K562 (cell line): ENCODE measurements around the gene COL5A1. TPM values are rescaled to one million over a fixed set of nuclear protein-coding genes. Genes with fewer than 3 reads are reported as not detected.

ENCODE experiments used
- ATAC-seq: fragments of 200-7000 bp; cut with Tn5 transposase; 3 replicates; pipeline ENCODE4 v1.9.1; 2020; ENCODE audit warnings: moderate library complexity
- BruUV-seq: library from RNA; stranded (reverse); fragments of 400-500 nt; replicated peaks from 2 replicates; lab custom pipeline; 2021; lab: Mats Ljungman, UMichigan
- CTCF ChIA-PET: fragments of 300-600 bp; formaldehyde crosslinking; extraction: SDS; loops from one replicate; lab custom pipeline; 2021; ENCODE audit warnings: low intra/inter-chr PET ratio; lab: Yijun Ruan, JAX
- POLR2A ChIA-PET: fragments of 300-600, 350-650 bp; sonication (Branson Sonifier 250); formaldehyde crosslinking; extraction: SDS; loops from one replicate; lab custom pipeline; 2021; ENCODE audit warnings: antibody characterized with exemption, inconsistent platforms; lab: Yijun Ruan, JAX
- DNase-seq, 4 experiments: peaks; one replicate each; pipeline versions ENCODE4 v3.0.0 to v3.0.0-alpha.2; 2011 to 2018; ENCODE audit warnings: low spot score in 3 of 4, mixed read lengths in 3 of 4; ENCODE audit errors: extremely low read depth in 1 of 4
- FAIRE-seq: peaks from 2 replicates; lab custom pipeline; 2011; peaks lifted over from hg19 to GRCh38; lab: Jason Lieb, UNC
- H2AFZ ChIP-seq: 2 replicates; pipeline ENCODE4 v1.6.0; 2011; ENCODE audit warnings: low read depth, low read length, control low read depth, inconsistent platforms
- H3K27ac ChIP-seq: fragments of 200-600 bp; 3 replicates; pipeline ENCODE4 v1.8.0; 2011; ENCODE audit warnings: low read depth, mild to moderate bottlenecking, control low read depth, inconsistent platforms, low read length, moderate library complexity, mixed read lengths; ENCODE audit errors: extremely low read depth
- H3K27me3 ChIP-seq, 2 experiments: fragments of 300-600 bp in 1 of 2; 2 replicates in 1 of 2; 3 replicates in 1 of 2; pipeline versions ENCODE4 v1.6.0 to v1.8.0; 2011; ENCODE audit warnings: inconsistent platforms in 2 of 2, low read length in 2 of 2, mild to moderate bottlenecking in 1 of 2, mixed read lengths in 1 of 2, moderate library complexity in 1 of 2; ENCODE audit not compliant: control insufficient read depth in 2 of 2, insufficient read depth in 2 of 2
- H3K36me3 ChIP-seq: fragments of 300-600 bp; 3 replicates; pipeline ENCODE4 v1.8.0; 2011; ENCODE audit warnings: mild to moderate bottlenecking, low read length, inconsistent platforms; ENCODE audit not compliant: control insufficient read depth, insufficient read depth
- H3K4me1 ChIP-seq, 2 experiments: fragments of 200-600 bp in 1 of 2; replicated peaks in 1 of 2; 2 replicates in 1 of 2; 3 replicates in 1 of 2; pipeline versions ENCODE4 v1.5.1 to v1.8.0; 2011; ENCODE audit warnings: inconsistent platforms in 2 of 2, low read length in 2 of 2, mild to moderate bottlenecking in 1 of 2, mixed read lengths in 1 of 2, moderate library complexity in 1 of 2; ENCODE audit not compliant: control insufficient read depth in 2 of 2, insufficient read depth in 2 of 2
- H3K4me2 ChIP-seq: 2 replicates; pipeline ENCODE4 v1.6.1; 2011; ENCODE audit warnings: low read length, control low read depth, inconsistent platforms, mixed read lengths; ENCODE audit not compliant: insufficient read depth
- H3K4me3 ChIP-seq: fragments of 200-600 bp; sonication (generic), shearing (Covaris generic); 2 replicates; pipeline ENCODE4 v1.5.1; 2016; ENCODE audit warnings: control low read depth, inconsistent platforms
- H3K79me2 ChIP-seq: fragments of 200-600 bp; 3 replicates; pipeline ENCODE4 v1.8.0; 2011; ENCODE audit warnings: low read length, inconsistent platforms; ENCODE audit not compliant: control insufficient read depth, insufficient read depth
- H3K9ac ChIP-seq, 2 experiments: 2 replicates each; pipeline versions ENCODE4 v1.6.0 to v1.6.1; 2011; ENCODE audit warnings: low read depth in 2 of 2, low read length in 2 of 2, control low read depth in 1 of 2, inconsistent platforms in 1 of 2, mild to moderate bottlenecking in 1 of 2, mixed read lengths in 1 of 2; ENCODE audit not compliant: insufficient read depth in 1 of 2
- H3K9me1 ChIP-seq: one replicate; pipeline ENCODE4 v1.6.0; 2011; ENCODE audit warnings: inconsistent platforms, mild to moderate bottlenecking, low read length, moderate library complexity; ENCODE audit not compliant: control insufficient read depth, insufficient read depth
- H3K9me3 ChIP-seq: replicated peaks from 2 replicates; pipeline ENCODE4 v1.5.1; 2011; ENCODE audit warnings: low read depth, low read length, inconsistent platforms; ENCODE audit not compliant: control insufficient read depth, insufficient read depth
- H4K20me1 ChIP-seq: replicated peaks from 2 replicates; pipeline ENCODE4 v1.6.1; 2011; ENCODE audit warnings: low read length, inconsistent platforms, mixed read lengths; ENCODE audit not compliant: control insufficient read depth, insufficient read depth
- BHLHE40 ChIP-seq: IDR thresholded peaks from 2 replicates; pipeline ENCODE4 v1.6.1; 2011; ENCODE audit warnings: low read length, improper control_type of control experiment
- EGR1 ChIP-seq: fragments of 450-650 bp; conservative IDR thresholded peaks from 2 replicates; pipeline ENCODE4 v1.6.1; 2017; ENCODE audit warnings: mild to moderate bottlenecking
- ETV1 ChIP-seq: fragments of 450-650 bp; conservative IDR thresholded peaks from 2 replicates; pipeline ENCODE4 v1.6.1; 2016; ENCODE audit warnings: missing genetic modification characterization, control low read depth, low read depth, missing compliant biosample characterization
- KAT8 ChIP-seq: fragments of 450-650 bp; IDR thresholded peaks from 2 replicates; pipeline ENCODE4 v1.6.1; 2016; ENCODE audit warnings: low read depth, mild to moderate bottlenecking
- MCM3 ChIP-seq: fragments of 450-650 bp; IDR thresholded peaks from 2 replicates; pipeline ENCODE4 v1.6.1; 2016
- PHTF2 ChIP-seq: fragments of 250-450 bp; sonication (Bioruptor Pico); IDR thresholded peaks from 2 replicates; pipeline ENCODE4 v1.5.0; 2021; ENCODE audit warnings: mild to moderate bottlenecking
- PRDM10 ChIP-seq: fragments of 450-650 bp; IDR thresholded peaks from 2 replicates; pipeline ENCODE4 v1.6.1; 2018; ENCODE audit not compliant: partially characterized antibody
- PRPF4 ChIP-seq: fragments of 200-400 bp; formaldehyde crosslinking; IDR thresholded peaks from one replicate; pipeline ENCODE4 v1.6.1; 2017; ENCODE audit warnings: low read length, low read depth, mild to moderate bottlenecking; ENCODE audit not compliant: insufficient read depth, poor library complexity, severe bottlenecking
- PURB ChIP-seq: sonication (generic); formaldehyde crosslinking; IDR thresholded peaks from 2 replicates; pipeline ENCODE4 v1.9.0; 2021; ENCODE audit warnings: low read depth, mild to moderate bottlenecking, missing genetic modification reagents
- U2AF2 ChIP-seq: fragments of 200-400 bp; formaldehyde crosslinking; optimal IDR thresholded peaks from 2 replicates; pipeline ENCODE3; 2017; ENCODE audit warnings: low read depth, mild to moderate bottlenecking, low read length
- XRCC3 ChIP-seq: fragments of 450-650 bp; IDR thresholded peaks from 2 replicates; pipeline ENCODE4 v1.6.1; 2017; ENCODE audit warnings: mild to moderate bottlenecking, moderate library complexity
- ZC3H8 ChIP-seq: fragments of 450-650 bp; IDR thresholded peaks from 2 replicates; pipeline ENCODE4 v1.6.1; 2017
- ZNF282 ChIP-seq: sonication (generic); formaldehyde crosslinking; IDR thresholded peaks from 2 replicates; pipeline ENCODE4 v1.8.1; 2023; ENCODE audit warnings: missing genetic modification reagents
- WGBS: fragments of 100-300 bp; shearing (Covaris generic); methylation state at CpG from one replicate; pipeline ENCODE4 v1.1.6; 2016; ENCODE audit warnings: low coverage, mixed read lengths; ENCODE audit not compliant: insufficient coverage; ENCODE audit errors: missing lambda C conversion rate; 5-methylcytosine and 5-hydroxymethylcytosine counted together
- in situ Hi-C: fragments of 300-500 bp; cut with MboI; formaldehyde crosslinking; loops from 4 replicates; pipeline ENCODE4 v1.15.0; 2018; ENCODE audit warnings: inconsistent platforms, mixed read lengths
- intact Hi-C: fragments of 100-400 bp; cut with micrococcal nuclease; formaldehyde crosslinking; loops from 2 replicates; pipeline ENCODE4 v1.14.2; 2022
- polyA plus RNA-seq, 8 experiments: library from polyadenylated mRNA; depleted of rRNA in 4 of 8; stranded (reverse) in 5 of 8; unstranded in 3 of 8; fragments of >200 nt; fragmentation: Nextera tagmentation in 2 of 8; fragmentation: Illumina TruSeq in 1 of 8; extraction: Ambion mirVana in 2 of 8; extraction: Trizol in 1 of 8; gene quantifications; 2 replicates each; pipeline versions ENCODE4 v1.2.1 to v1.2.3, GENCODE V29; 2011 to 2014; ENCODE audit warnings: inconsistent platforms in 1 of 8, missing spikeins in 1 of 8
- total RNA-seq, 7 experiments: library from RNA; depleted of rRNA in 6 of 7; stranded (reverse); fragments of >200 nt in 6 of 7; fragmentation: Illumina TruSeq in 2 of 7; extraction: Trizol in 2 of 7; gene quantifications; 2 replicates each; pipeline versions ENCODE4 v1.2.1 to v1.2.3, GENCODE V29; 2011 to 2021; ENCODE audit warnings: low replicate concordance in 1 of 7

Gene COL5A1
- total and polyA plus RNA-seq, 9 of the 15 experiments (the other 6 are each of a cell fraction or from before 2014, with no cell fraction given): under 0.01 to 0.13 (median 0.04) TPM; not detected in 6

GRCh38 chr9:134658378-134658955 is 16.9 kb downstream of the COL5A1 start:
- in situ Hi-C loops: no loop called here

GRCh38 chr9:134659688-134660131 is 18.1 kb downstream of the COL5A1 start:
- in situ Hi-C loops: no loop called here
- Histone ChIP-seq H3K27ac (no peak overlapping the region), H4K20me1 (no peaks in the 10 kb centered on the region), H3K4me3 (no peak overlapping the region), H3K9me3 (peaks cover 1% of the 10 kb centered on the region; the same call in 1 of the 2 replicates), H3K9me1 (no peaks in the 10 kb centered on the region), H3K4me1 (no peaks in the 10 kb centered on the region), H2AFZ (no peak overlapping the region), H3K27me3 (no peaks in the 10 kb centered on the region; a peak in 1 of 5 replicates), H3K9ac (no peak overlapping the region), H3K36me3 (no peaks in the 10 kb centered on the region), H3K79me2 (no peaks in the 10 kb centered on the region), H3K4me2 (no peak overlapping the region)
- ChIA-PET POLR2A (interaction anchor here (0.6 kb wide), 1 partner anchor 961 kb away, joined by 3 read pairs; no protein-coding TSS in a partner anchor), CTCF (no interaction called here)
- intact Hi-C loops: no loop called here
- FAIRE-seq: no peak
- WGBS: 2% methylated on average over 14 of the region's 14 CpGs
- ATAC-seq: no peak
- no TSS peak for BruUV-seq
- no peak for DNase-seq
- TF ChIP-seq PRPF4 (no peak), EGR1 (no peak), ETV1 (tag) (no peak), MCM3 (no peak), PRDM10 (no peak), PHTF2 (no peak), BHLHE40 (no peak), ZC3H8 (no peak)

More at GRCh38 chr9:134658378-134658955, 16.9 kb downstream of the COL5A1 start:
- Histone ChIP-seq H3K9me1 (no peaks in the 10 kb centered on the region), H4K20me1 (no peaks in the 10 kb centered on the region), H3K9ac (no peak overlapping the region), H3K27ac (no peak overlapping the region), H3K79me2 (no peaks in the 10 kb centered on the region), H3K4me3 (no peak overlapping the region), H3K27me3 (no peaks in the 10 kb centered on the region; a peak in 1 of 5 replicates), H3K9me3 (peaks cover 1% of the 10 kb centered on the region; the same call in 1 of the 2 replicates), H2AFZ (no peak overlapping the region), H3K36me3 (no peaks in the 10 kb centered on the region), H3K4me2 (no peak overlapping the region), H3K4me1 (no peaks in the 10 kb centered on the region)
- TF ChIP-seq ZNF282 (CRISPR knock-in tag) (no peak), KAT8 (no peak), PURB (CRISPR knock-in tag) (no peak), U2AF2 (no peak), XRCC3 (no peak)
- 2% methylated on average over 9 of the region's 19 CpGs for WGBS
- BruUV-seq: no TSS peak
- no peak for FAIRE-seq
- CTCF ChIA-PET: no interaction called here
- intact Hi-C loops: no loop called here
- DNase-seq: no peak
- no peak for ATAC-seq
- POLR2A ChIA-PET: no interaction called here
